HCT116 (cell line): ENCODE results near the gene BPTF. TPM values are rescaled to one million over a fixed set of nuclear protein-coding genes. Genes with fewer than 3 reads are reported as not detected.
"Not testable (repeated sequence)": the region's sequence is repeated elsewhere in the genome, so short reads cannot be mapped to it uniquely, and the experiment has no call there.

Experiments
- ATAC-seq: fragments of 200-7000 bp; cut with Tn5 transposase; 2 replicates; pipeline ENCODE4 v1.9.1; 2020; ENCODE audit warnings: mild to moderate bottlenecking, moderate library complexity
- BruUV-seq: library from RNA; stranded (reverse); fragments of 400-500 nt; replicated peaks from 2 replicates; lab custom pipeline; 2021; lab: Mats Ljungman, UMichigan
- CTCF ChIA-PET: fragments of 300-600 bp; sonication (Branson Sonifier 250); formaldehyde crosslinking; loops from one replicate; lab custom pipeline; 2021; ENCODE audit warnings: antibody characterized with exemption; lab: Charles Lee
- POLR2A ChIA-PET: fragments of 300-600, 350-600 bp; sonication (Branson Sonifier 250); formaldehyde crosslinking; loops from one replicate; lab custom pipeline; 2021; ENCODE audit warnings: antibody characterized with exemption; lab: Charles Lee
- RAD21 ChIA-PET, 2 experiments: fragments of 300-600 bp; sonication (Branson Sonifier 250); formaldehyde crosslinking; loops; one replicate each; lab custom pipeline; 2023; ENCODE audit warnings: low total read pairs in 2 of 2; ENCODE audit not compliant: uncharacterized antibody in 2 of 2, unreplicated experiment in 2 of 2, low non-redundant PET in 1 of 2; lab: Charles Lee
- DNase-seq: peaks from one replicate; pipeline ENCODE4 v3.0.0-alpha.2; 2010; ENCODE audit warnings: low read depth, low spot score
- H2AFZ ChIP-seq: fragments of 200-600 bp; shearing (Covaris generic), sonication (generic); 2 replicates; pipeline ENCODE4 v1.6.1; 2017; ENCODE audit warnings: low read depth, mixed run types, mixed read lengths, antibody characterized with exemption, low read length; ENCODE audit not compliant: poor library complexity, severe bottlenecking
- H3K27ac ChIP-seq: 2 replicates; pipeline ENCODE4 v1.5.1; 2012; ENCODE audit warnings: low read depth, low read length
- H3K27me3 ChIP-seq: fragments of 200-600 bp; sonication (generic); 2 replicates; pipeline ENCODE4 v1.6.1; 2016; ENCODE audit warnings: mixed run types, low read length, mixed read lengths; ENCODE audit not compliant: insufficient read depth
- H3K36me3 ChIP-seq, 2 experiments: fragments of 200-500 bp in 1 of 2; fragments of 200-600 bp in 1 of 2; sonication (Bioruptor generic) in 1 of 2; sonication (generic) in 1 of 2; 2 replicates each; pipeline versions ENCODE4 v1.5.1 to v1.6.1; 2014 to 2016; ENCODE audit warnings: low read length in 2 of 2, inconsistent platforms in 1 of 2, mixed read lengths in 1 of 2, mixed run types in 1 of 2; ENCODE audit not compliant: insufficient read depth in 2 of 2, control insufficient read depth in 1 of 2
- H3K4me1 ChIP-seq, 2 experiments: fragments of 200-600 bp in 1 of 2; sonication (generic) in 1 of 2; 2 replicates each; pipeline versions ENCODE4 v1.5.1 to v1.6.1; 2012 to 2017; ENCODE audit warnings: low read length in 2 of 2, inconsistent platforms in 1 of 2, mild to moderate bottlenecking in 1 of 2, mixed read lengths in 1 of 2, mixed run types in 1 of 2, moderate library complexity in 1 of 2; ENCODE audit not compliant: insufficient read depth in 2 of 2, control insufficient read depth in 1 of 2
- H3K4me2 ChIP-seq: fragments of 200-600 bp; sonication (generic); 2 replicates; pipeline ENCODE4 v1.6.1; 2017; ENCODE audit warnings: mixed run types, low read length, mixed read lengths
- H3K4me3 ChIP-seq, 2 experiments: fragments of 200-600 bp in 1 of 2; sonication (generic) in 1 of 2; replicated peaks in 1 of 2; 2 replicates each; pipeline ENCODE4 v1.5.1; 2011 to 2016; ENCODE audit warnings: low read length in 2 of 2, control low read depth in 1 of 2, low read depth in 1 of 2, mild to moderate bottlenecking in 1 of 2, mixed read lengths in 1 of 2, mixed run types in 1 of 2
- H3K79me2 ChIP-seq: fragments of 200-600 bp; sonication (generic); 2 replicates; pipeline ENCODE4 v1.6.1; 2017; ENCODE audit warnings: mild to moderate bottlenecking, mixed run types, low read length, moderate library complexity, mixed read lengths; ENCODE audit not compliant: insufficient read depth
- H3K9ac ChIP-seq: fragments of 200-600 bp; sonication (generic); 2 replicates; pipeline ENCODE4 v1.6.1; 2016; ENCODE audit warnings: low read length, mixed read lengths
- H3K9me2 ChIP-seq: fragments of 200-600 bp; sonication (generic), shearing (Covaris generic); 2 replicates; pipeline ENCODE4 v1.6.1; 2017; ENCODE audit warnings: mixed run types, mild to moderate bottlenecking, moderate library complexity; ENCODE audit not compliant: insufficient read depth
- H3K9me3 ChIP-seq, 2 experiments: fragments of 200-500 bp in 1 of 2; fragments of 200-600 bp in 1 of 2; sonication (Bioruptor generic) in 1 of 2; sonication (generic) in 1 of 2; 2 replicates each; pipeline ENCODE4 v1.6.1; 2014 to 2017; ENCODE audit warnings: low read length in 2 of 2, mixed read lengths in 2 of 2, inconsistent platforms in 1 of 2, low read depth in 1 of 2, mild to moderate bottlenecking in 1 of 2, mixed run types in 1 of 2, moderate library complexity in 1 of 2; ENCODE audit not compliant: control insufficient read depth in 1 of 2, insufficient read depth in 1 of 2
- H4K20me1 ChIP-seq: fragments of 200-600 bp; sonication (generic), shearing (Covaris generic); 2 replicates; pipeline ENCODE4 v1.6.1; 2017; ENCODE audit warnings: mixed run types, mild to moderate bottlenecking, moderate library complexity; ENCODE audit not compliant: insufficient read depth
- CTCF ChIP-seq, 3 experiments: fragments of 200-600 bp in 1 of 3; sonication (generic) in 1 of 3; IDR thresholded peaks in 2 of 3; conservative IDR thresholded peaks in 1 of 3; 2 replicates each; pipeline ENCODE4 v1.5.1; 2012 to 2017; ENCODE audit warnings: low read depth in 2 of 3, low read length in 2 of 3, antibody characterized with exemption in 1 of 3, borderline replicate concordance in 1 of 3, control low read depth in 1 of 3, mild to moderate bottlenecking in 1 of 3, mixed read lengths in 1 of 3, mixed run types in 1 of 3, moderate library complexity in 1 of 3; ENCODE audit not compliant: insufficient read depth in 1 of 3
- ZNF274 ChIP-seq: fragments of 200-500 bp; sonication (Bioruptor generic); IDR thresholded peaks from 2 replicates; pipeline ENCODE4 v1.6.1; 2014; ENCODE audit warnings: mild to moderate bottlenecking, low read depth, low read length, inconsistent platforms
- intact Hi-C: fragments of 100-400 bp; cut with micrococcal nuclease; formaldehyde crosslinking; loops from 2 replicates; pipeline ENCODE4 v1.10.0; 2022
- total RNA-seq: library from RNA; stranded (reverse); gene quantifications from one replicate; pipeline ENCODE4 v1.2.1, GENCODE V29; 2021; ENCODE audit not compliant: unreplicated experiment

BPTF gene
- total RNA-seq, 1 experiment from 2014 or later, result 114 TPM

DNA sequence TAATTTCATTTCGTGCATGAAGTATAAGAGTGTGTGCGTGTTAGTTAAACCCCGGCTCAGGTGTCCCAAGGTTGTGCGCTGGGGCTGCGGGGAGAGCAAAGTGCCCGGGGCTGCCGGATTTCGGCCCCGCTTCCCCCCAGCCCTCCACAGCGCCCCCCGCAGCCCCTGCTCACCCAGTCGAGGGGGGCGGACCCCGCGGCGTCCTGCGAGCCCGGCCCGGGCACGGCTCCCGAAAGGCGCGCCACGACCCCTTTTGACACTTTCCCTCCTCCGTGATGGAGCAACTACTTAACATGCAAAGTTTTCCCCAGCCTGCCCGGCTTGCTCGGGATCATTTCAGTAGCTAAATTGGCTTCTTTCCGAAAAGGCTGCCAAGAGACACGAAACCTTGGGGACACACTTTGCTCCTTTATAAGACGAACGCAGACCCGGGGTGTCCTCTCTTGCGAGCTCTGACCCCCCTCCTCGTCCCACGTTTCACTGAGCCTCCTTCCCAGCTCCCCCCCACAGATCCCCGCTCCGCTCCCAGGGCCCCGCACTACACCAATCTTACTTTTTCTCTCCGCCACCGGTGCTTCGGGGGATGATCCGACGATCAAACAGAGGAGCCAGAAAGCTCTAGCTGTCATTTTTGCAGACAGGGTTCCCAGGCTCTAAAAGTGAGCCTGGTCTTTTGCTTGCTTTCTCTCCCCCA, 170.4 kb downstream of the BPTF start:
- H3K27me3 ChIP-seq, result no peaks in the 10 kb centered on the region
- intact Hi-C loops, result no loop called here
- H3K9me2 ChIP-seq, result no peaks in the 10 kb centered on the region
- H3K36me3 ChIP-seq, result peaks cover 0 to 3% of the 10 kb centered on the region in 2 experiments; a peak in 1 of 4 replicates
- ChIA-PET POLR2A (no interaction called here), RAD21 (no interaction called here), CTCF (no interaction called here)
- H3K9me3 ChIP-seq, result no peaks in the 10 kb centered on the region
- peaks cover 15 to 40% of the 10 kb centered on the region in 2 experiments for H3K4me1 ChIP-seq
- H3K79me2 ChIP-seq, result peaks cover 15% of the 10 kb centered on the region
- H3K9ac ChIP-seq, result no peak overlapping the region
- no peak overlapping the region for H3K27ac ChIP-seq
- no peak overlapping the region for H3K4me3 ChIP-seq
- no peak for ATAC-seq
- H3K4me2 ChIP-seq, result no peak overlapping the region
- no peaks in the 10 kb centered on the region for H4K20me1 ChIP-seq
- no peak overlapping the region for H2AFZ ChIP-seq
- TF ChIP-seq CTCF (IDR thresholded peaks at IDR 0.05 in 2 of 3, conservative IDR thresholded peaks at IDR 0.05 in 1 of 3; ENCODE audit: borderline replicate concordance in 1 of 3, insufficient read depth in 1 of 3, low read depth in 2 of 3, low read length in 2 of 3), result 0 out of 6 replicates have a peak, but pooled peaks of 1 of the 3 experiments have one; percentile 7
- no peak for TF ChIP-seq ZNF274
- no peak for DNase-seq
- BruUV-seq, result no TSS peak

DNA sequence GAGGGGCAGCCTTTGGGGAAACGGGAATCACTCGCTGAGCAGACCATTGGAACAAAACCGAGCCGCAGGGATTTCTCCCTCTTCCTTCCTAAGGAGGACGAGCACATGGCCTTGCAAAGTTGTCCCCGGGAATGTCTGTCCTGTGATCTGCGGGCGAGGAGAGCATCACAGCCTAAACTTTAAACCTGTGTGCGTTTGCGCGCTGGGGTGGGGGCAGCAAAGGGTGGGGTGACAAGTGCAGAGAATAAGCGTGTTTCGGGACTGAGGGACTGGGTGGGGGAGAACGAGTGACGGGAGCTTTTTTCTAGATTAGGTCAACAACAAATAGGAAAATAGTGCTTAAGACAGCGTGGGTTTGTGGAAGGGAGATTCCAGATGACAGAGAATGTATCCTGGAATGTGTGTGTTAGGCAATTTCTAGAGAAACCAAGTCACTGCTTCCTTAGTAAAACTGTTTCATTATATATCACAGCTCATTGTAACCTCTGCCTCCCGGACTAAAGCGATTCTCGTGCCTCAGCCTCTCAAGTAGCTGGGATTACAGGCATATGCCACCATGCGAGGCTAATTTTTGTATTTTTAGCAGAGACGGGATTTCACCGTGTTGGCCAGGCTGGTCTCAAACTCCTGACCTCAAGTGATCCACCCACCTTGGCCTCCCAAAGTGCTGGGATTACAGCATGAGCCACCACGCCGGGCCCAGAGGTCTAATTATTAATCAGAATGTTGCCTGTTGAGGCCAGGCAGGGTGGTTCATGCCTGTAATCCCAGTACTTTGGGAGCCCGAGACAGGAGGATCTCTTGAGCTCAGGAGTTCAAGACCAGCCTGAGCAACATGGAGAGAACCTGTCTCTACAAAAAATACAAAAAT, 171.2 kb downstream of the BPTF start, which contains the start of gene C17orf58:
TSS of gene C17orf58 (minus strand) at position 169 of the 871 bp plus-strand sequence. CDS start 271 bp downstream, outside the sequence.
- DNase-seq, H3K4me3 ChIP-seq, RAD21 ChIA-PET, H4K20me1 ChIP-seq, H3K9me3 ChIP-seq, H3K9ac ChIP-seq, POLR2A ChIA-PET, H3K4me2 ChIP-seq, BruUV-seq, intact Hi-C loops, H2AFZ ChIP-seq, CTCF ChIA-PET, ATAC-seq, H3K27ac ChIP-seq, H3K36me3 ChIP-seq, H3K27me3 ChIP-seq, H3K9me2 ChIP-seq: not testable (repeated sequence)
- H3K79me2 ChIP-seq, result peaks cover 15% of the 10 kb centered on the region
- peaks cover 15 to 40% of the 10 kb centered on the region in 2 experiments for H3K4me1 ChIP-seq
